ENCODE data around the gene HIVEP3. TPM values are rescaled to one million over a fixed set of nuclear protein-coding genes. Genes with fewer than 3 reads are reported as not detected.

Gene HIVEP3
- total RNA-seq, 1 donor from 2014 or later = 2.0 TPM

- peak; percentile 76 for DNase-seq (ENCODE audit: low read depth)
These were observed 248.3 kb downstream of the HIVEP3 start for GRCh38 chr1:41670217-41670957.

GRCh38 chr1:41668967-41669366 lies 249.8 kb downstream of the HIVEP3 start:
- DNase-seq (ENCODE audit: low read depth) = no peak

- no peak for DNase-seq (ENCODE audit: low read depth)
These were observed 250.6 kb downstream of the HIVEP3 start for GRCh38 chr1:41668054-41668660.

- DNase-seq (ENCODE audit: low read depth) = no peak
These were observed 251.6 kb downstream of the HIVEP3 start for GRCh38 chr1:41666981-41667631.

GRCh38 chr1:41665962-41666917 lies 252.5 kb downstream of the HIVEP3 start:
- no peak for DNase-seq (ENCODE audit: low read depth)

GRCh38 chr1:41664861-41665640 lies 253.7 kb downstream of the HIVEP3 start:
- no peak for DNase-seq (ENCODE audit: low read depth)

GRCh38 chr1:41663671-41664400 lies 254.9 kb downstream of the HIVEP3 start:
- DNase-seq (ENCODE audit: low read depth) = peak; percentile 90

GRCh38 chr1:41662765-41663437 lies 255.8 kb downstream of the HIVEP3 start:
- peak; percentile 76 for DNase-seq (ENCODE audit: low read depth)

GRCh38 chr1:41662061-41662764 lies 256.5 kb downstream of the HIVEP3 start:
- peak; percentile 81 for DNase-seq (ENCODE audit: low read depth)

- DNase-seq (ENCODE audit: low read depth) = peak; percentile 53
These were observed 257.2 kb downstream of the HIVEP3 start for GRCh38 chr1:41661428-41662060.

GRCh38 chr1:41660570-41661427 lies 257.9 kb downstream of the HIVEP3 start:
- no peak for DNase-seq (ENCODE audit: low read depth)

- no peak for DNase-seq (ENCODE audit: low read depth)
These were observed 258.8 kb downstream of the HIVEP3 start for GRCh38 chr1:41659903-41660302.

- no peak for DNase-seq (ENCODE audit: low read depth)
These were observed 259.6 kb downstream of the HIVEP3 start for GRCh38 chr1:41659159-41659495.

GRCh38 chr1:41658431-41659158 lies 260.1 kb downstream of the HIVEP3 start:
- DNase-seq (ENCODE audit: low read depth) = no peak

- no peak for DNase-seq (ENCODE audit: low read depth)
These were observed 260.9 kb downstream of the HIVEP3 start for GRCh38 chr1:41657679-41658295.

Data from myocyte (in vitro differentiated cells).